Fibroblast of pulmonary artery (primary cell): Measurements from ENCODE around the gene NAPSA.
A peak's percentile ranks its signal among the peaks of the same experiment; 100 is the strongest.
"Not testable (repeated sequence)": the region's sequence is repeated elsewhere in the genome, so short reads cannot be mapped to it uniquely, and the experiment has no call there.

Experiments used
- DNase-seq: peaks from one replicate; pipeline ENCODE4 v3.0.0-alpha.2; 2010; ENCODE audit warnings: low read depth
- H3K4me3 ChIP-seq: replicated peaks from 2 replicates; pipeline ENCODE4 v1.5.1; 2011; ENCODE audit warnings: low read depth, mild to moderate bottlenecking, control low read depth, low read length, moderate library complexity
- CTCF ChIP-seq: IDR thresholded peaks from 2 replicates; pipeline ENCODE4 v1.5.1; 2011; ENCODE audit warnings: mild to moderate bottlenecking, control low read depth, low read length, inconsistent platforms; ENCODE audit errors: missing control alignments

The NAPSA gene

DNA sequence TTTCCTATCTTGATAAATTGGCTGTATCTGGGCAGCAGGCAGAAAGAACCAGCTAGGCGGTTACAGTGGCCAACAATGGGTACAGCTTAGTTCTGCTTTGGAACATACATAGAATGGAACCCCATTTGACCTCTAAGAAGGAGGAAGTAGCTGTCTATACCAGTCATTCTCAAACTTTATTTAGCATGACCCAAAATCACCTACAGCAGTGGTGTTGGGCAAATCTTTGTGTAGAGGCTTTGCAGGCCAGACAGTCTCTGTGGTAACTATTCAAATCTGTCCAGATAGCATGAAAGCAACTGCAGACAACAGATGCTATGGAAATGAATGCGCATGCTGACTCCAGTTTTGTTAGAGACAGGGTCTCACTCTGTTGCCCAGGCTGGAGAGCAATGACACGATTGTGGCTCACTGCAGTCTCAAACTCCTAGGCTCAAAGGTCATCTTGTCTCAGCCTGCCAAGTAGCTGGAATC, 24.3 kb downstream of the NAPSA start:
- H3K4me3 ChIP-seq, result no peak overlapping the region
- DNase-seq, result no peak
- no peak for TF ChIP-seq CTCF

GRCh38 chr19:50340331-50340730, 25.1 kb downstream of the NAPSA start:
- no peak for TF ChIP-seq CTCF
- no peak for DNase-seq
- H3K4me3 ChIP-seq, result no peak overlapping the region

DNA sequence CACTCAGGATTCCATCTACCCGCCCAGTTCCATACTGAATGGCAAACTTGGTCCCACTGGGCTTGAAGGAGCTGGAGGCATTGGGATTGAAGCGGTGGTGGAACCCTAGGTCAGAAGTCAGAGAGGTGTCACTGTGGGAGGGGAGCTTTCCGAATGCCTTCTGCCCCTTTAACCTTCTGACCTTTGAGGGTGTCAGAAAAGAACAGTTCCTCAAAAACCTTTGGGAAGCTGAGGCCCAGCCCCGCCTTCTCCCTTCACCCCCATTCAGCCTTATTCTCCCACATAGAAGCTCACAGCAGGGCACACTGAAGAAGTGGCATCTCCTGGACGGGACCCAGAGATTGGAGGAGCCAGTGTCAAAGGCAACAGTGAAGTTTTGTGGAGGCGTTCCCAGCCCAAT, 28.4 kb downstream of the NAPSA start:
- DNase-seq, result not testable (repeated sequence)

DNA sequence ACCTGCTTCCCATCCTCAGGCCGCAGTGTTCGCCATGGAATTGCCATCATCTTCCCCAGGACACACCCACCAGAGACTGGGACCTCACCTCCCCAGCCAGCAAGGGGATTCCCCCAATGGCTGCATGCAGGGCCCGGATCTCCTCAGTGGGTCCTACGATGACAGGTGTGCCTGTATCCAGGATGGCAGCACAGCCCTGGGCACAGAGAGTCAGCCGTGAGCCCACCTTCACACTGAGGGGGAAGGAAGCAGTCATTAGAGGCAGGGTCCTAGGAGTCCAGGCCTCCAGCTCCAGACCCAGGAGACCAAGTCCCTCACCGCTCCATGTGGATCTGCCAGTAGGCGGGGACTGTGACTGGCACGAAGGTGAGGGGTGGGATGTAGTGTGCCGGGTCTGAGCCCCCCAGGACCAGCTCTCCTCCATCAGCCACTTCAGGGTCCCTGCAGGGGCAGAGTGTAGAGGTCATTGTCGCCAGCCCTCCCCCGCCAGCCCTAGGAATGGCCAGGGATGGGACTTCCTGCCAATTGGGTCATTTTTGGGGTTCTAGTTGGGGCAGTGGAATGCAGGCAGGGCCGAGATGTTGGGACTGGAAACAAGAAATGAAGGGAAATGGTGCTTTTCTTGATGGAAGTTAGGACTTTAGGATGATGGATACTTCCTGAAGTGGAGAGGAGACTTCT, 30.6 kb downstream of the NAPSA start:
- no peak overlapping the region for H3K4me3 ChIP-seq
- no peak for TF ChIP-seq CTCF
- no peak for DNase-seq

More for the DNA sequence above, 28.4 kb downstream of the NAPSA start:
- H3K4me3 ChIP-seq, result not testable (repeated sequence)

- DNase-seq, result peak; percentile 66
- no peak for TF ChIP-seq CTCF
- peak overlapping the region; percentile 48 for H3K4me3 ChIP-seq
Observed at GRCh38 chr19:50333737-50334617, 31.5 kb downstream of the NAPSA start.

DNA sequence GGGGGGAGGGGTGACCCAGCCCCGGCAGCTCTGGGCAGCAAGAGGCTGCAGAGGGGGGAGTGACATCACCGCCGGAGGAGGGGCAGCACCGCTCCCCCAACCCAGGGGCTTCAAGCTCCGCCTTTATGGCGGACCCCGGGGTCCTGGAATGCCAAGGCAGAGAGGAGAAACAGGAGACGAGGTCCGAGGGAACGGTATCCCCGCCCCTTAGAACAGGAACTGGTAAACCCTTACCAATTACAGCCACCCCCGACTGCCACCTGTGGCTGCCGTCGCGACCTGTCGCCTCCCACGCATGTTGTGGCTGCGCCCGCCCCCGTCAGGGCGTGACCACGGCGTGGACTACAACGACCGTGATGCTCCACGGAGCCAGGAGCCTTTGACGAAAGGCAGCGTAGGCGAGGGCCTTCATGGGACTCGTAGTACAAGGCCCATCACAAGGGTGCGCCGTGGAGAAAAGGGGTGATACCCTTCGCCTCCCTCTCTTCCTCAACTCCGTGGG, 32.2 kb downstream of the NAPSA start:
- DNase-seq, result peak; percentile 78
- no peak for TF ChIP-seq CTCF
- H3K4me3 ChIP-seq, result peak overlapping the region; percentile 48
